OCI-LY3 (cell line): Measurements from ENCODE around the gene GRK6.

Source experiments
- H2AFZ ChIP-seq: fragments of 200-600, 300-600 bp; shearing (Covaris generic); 2 replicates; pipeline ENCODE4 v1.6.0; 2014; ENCODE audit warnings: antibody characterized with exemption, low read depth, low read length
- H3K27ac ChIP-seq: fragments of 200-600, 300-600 bp; sonication (generic); 2 replicates; pipeline ENCODE4 v1.5.1; 2014; ENCODE audit warnings: mild to moderate bottlenecking, low read length, moderate library complexity, mixed read lengths
- H3K27me3 ChIP-seq: fragments of 200-600, 300-600 bp; sonication (generic); 2 replicates; pipeline ENCODE4 v1.6.1; 2014; ENCODE audit warnings: low read depth, low read length, mixed read lengths
- H3K36me3 ChIP-seq: fragments of 200-600, 300-600 bp; sonication (generic); replicated peaks from 2 replicates; pipeline ENCODE3; 2014; ENCODE audit warnings: low read depth, low read length, mixed read lengths
- H3K4me1 ChIP-seq: fragments of 300-600, 200-600 bp; sonication (generic); 2 replicates; pipeline ENCODE4 v1.6.1; 2014; ENCODE audit warnings: low read length, mixed read lengths
- H3K4me2 ChIP-seq: fragments of 200-600, 300-600 bp; sonication (generic); 2 replicates; pipeline ENCODE4 v1.6.1; 2014; ENCODE audit warnings: low read length, mixed read lengths
- H3K4me3 ChIP-seq: fragments of 300-600, 200-600 bp; sonication (generic); 2 replicates; pipeline ENCODE4 v1.5.1; 2014; ENCODE audit warnings: antibody characterized with exemption, mild to moderate bottlenecking, low read length, moderate library complexity
- H3K79me2 ChIP-seq: fragments of 300-600, 200-600 bp; shearing (Covaris generic); 2 replicates; pipeline ENCODE4 v1.6.1; 2014; ENCODE audit warnings: mild to moderate bottlenecking, low read length, mixed read lengths
- H3K9ac ChIP-seq: fragments of 300-600, 200-600 bp; shearing (Covaris generic); 2 replicates; pipeline ENCODE4 v1.6.0; 2014; ENCODE audit warnings: mild to moderate bottlenecking, low read length, moderate library complexity
- H3K9me3 ChIP-seq: fragments of 200-600, 300-600 bp; shearing (Covaris generic); 2 replicates; pipeline ENCODE4 v1.6.1; 2014; ENCODE audit warnings: low read length, mixed read lengths; ENCODE audit not compliant: insufficient read depth
- H4K20me1 ChIP-seq: fragments of 200-600, 300-600 bp; sonication (generic); 2 replicates; pipeline ENCODE4 v1.6.1; 2016; ENCODE audit warnings: low read length, mixed read lengths; ENCODE audit not compliant: insufficient read depth
- CTCF ChIP-seq: fragments of 200-600, 300-600 bp; sonication (generic); IDR thresholded peaks from 2 replicates; pipeline ENCODE4 v1.5.1; 2014; ENCODE audit warnings: antibody characterized with exemption, low read length, low read depth
- EZH2phosphoT487 ChIP-seq: fragments of 200-600 bp; shearing (Covaris generic); IDR thresholded peaks from 2 replicates; pipeline ENCODE4 v1.6.1; 2018; ENCODE audit warnings: antibody characterized with exemption, mixed run types, low read depth

GRK6 gene

GRCh38 chr5:177487975-177488374, 61.5 kb downstream of the GRK6 start:
- Histone ChIP-seq H3K4me1 (peaks cover 10% of the 10 kb centered on the region), H3K27ac (no peak overlapping the region), H3K4me2 (no peak overlapping the region), H3K9me3 (no peaks in the 10 kb centered on the region), H2AFZ (no peak overlapping the region), H3K79me2 (no peaks in the 10 kb centered on the region), H3K36me3 (no peaks in the 10 kb centered on the region), H3K9ac (no peak overlapping the region), H4K20me1 (no peaks in the 10 kb centered on the region; the same call in 1 of the 2 replicates), H3K4me3 (no peak overlapping the region), H3K27me3 (no peaks in the 10 kb centered on the region)
- no peak for TF ChIP-seq EZH2phosphoT487
- peak; percentile 35 for TF ChIP-seq CTCF

- Histone ChIP-seq H2AFZ (no peak overlapping the region), H3K79me2 (no peaks in the 10 kb centered on the region), H4K20me1 (no peaks in the 10 kb centered on the region; the same call in 1 of the 2 replicates), H3K36me3 (no peaks in the 10 kb centered on the region), H3K4me3 (peak overlapping the region; percentile 53), H3K9ac (no peak overlapping the region), H3K4me2 (peak overlapping the region; percentile 61), H3K27me3 (no peaks in the 10 kb centered on the region), H3K9me3 (no peaks in the 10 kb centered on the region), H3K4me1 (peaks cover 22% of the 10 kb centered on the region), H3K27ac (no peak overlapping the region)
- TF ChIP-seq EZH2phosphoT487 (no peak), CTCF (peak; percentile 53)
Observed at GRCh38 chr5:177489119-177489716, 62.7 kb downstream of the GRK6 start.

DNA sequence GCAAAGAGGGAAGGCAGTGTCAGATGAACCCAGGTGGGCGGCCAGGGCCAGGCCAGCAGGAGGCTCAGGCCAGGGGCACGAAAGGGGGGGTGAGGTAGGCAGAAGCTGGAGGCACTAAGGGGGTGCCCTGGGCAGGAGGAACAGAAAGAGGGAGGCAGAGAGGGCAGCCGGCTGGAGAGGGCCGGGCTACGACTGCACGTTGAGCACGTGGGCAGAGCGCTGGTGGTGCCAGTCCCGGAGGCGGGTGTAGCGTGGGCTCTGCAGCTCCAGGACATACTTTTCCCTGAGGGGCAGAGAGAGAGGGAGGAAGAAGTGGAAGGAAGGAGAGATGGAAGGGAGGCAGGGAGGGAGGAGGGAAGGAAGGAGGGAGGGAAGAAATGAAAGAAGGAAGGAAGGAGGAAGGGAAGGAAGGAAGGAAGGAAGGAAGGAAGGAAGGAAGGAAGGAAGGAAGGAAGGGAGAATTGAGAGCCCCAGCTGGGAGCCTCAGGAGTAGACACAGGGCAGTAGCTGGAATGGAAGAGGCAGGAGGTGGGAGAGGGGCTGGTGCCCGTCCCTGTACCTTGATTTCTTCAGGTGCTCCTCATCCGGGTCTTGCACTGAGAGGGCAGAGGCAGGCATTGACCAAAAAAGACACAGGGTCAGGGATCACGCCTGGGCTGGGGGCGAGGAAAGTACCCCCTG, 64.0 kb downstream of the GRK6 start:
- no peaks in the 10 kb centered on the region for H3K9me3 ChIP-seq
- H3K27ac ChIP-seq = no peak overlapping the region
- H3K27me3 ChIP-seq = no peaks in the 10 kb centered on the region
- H3K4me2 ChIP-seq = no peak overlapping the region
- no peak overlapping the region for H3K9ac ChIP-seq
- no peaks in the 10 kb centered on the region for H3K36me3 ChIP-seq
- TF ChIP-seq CTCF = no peak
- TF ChIP-seq EZH2phosphoT487 = no peak
- H3K4me1 ChIP-seq = peaks cover 34% of the 10 kb centered on the region
- H4K20me1 ChIP-seq = no peaks in the 10 kb centered on the region; the same call in 1 of the 2 replicates
- no peaks in the 10 kb centered on the region for H3K79me2 ChIP-seq
- H2AFZ ChIP-seq = no peak overlapping the region
- no peak overlapping the region for H3K4me3 ChIP-seq

GRCh38 chr5:177490992-177491391, 64.5 kb downstream of the GRK6 start:
- Histone ChIP-seq H4K20me1 (no peaks in the 10 kb centered on the region; the same call in 1 of the 2 replicates), H3K36me3 (no peaks in the 10 kb centered on the region), H3K27ac (no peak overlapping the region), H3K4me1 (peaks cover 39% of the 10 kb centered on the region), H3K4me3 (no peak overlapping the region), H2AFZ (no peak overlapping the region), H3K4me2 (no peak overlapping the region), H3K9me3 (no peaks in the 10 kb centered on the region), H3K9ac (no peak overlapping the region), H3K27me3 (no peaks in the 10 kb centered on the region; the same call in 1 of the 2 replicates), H3K79me2 (no peaks in the 10 kb centered on the region)
- no peak for TF ChIP-seq CTCF
- TF ChIP-seq EZH2phosphoT487 = no peak
